Measurements from ENCODE around the gene GCNT4. TPM values are rescaled to one million over a fixed set of nuclear protein-coding genes. Genes with fewer than 3 reads are reported as not detected.

Gene GCNT4
- total and polyA plus RNA-seq, 8 donors, result 1.5 to 6.4 (median 2.8) TPM

GRCh38 chr5:75067434-75067833, 15.1 kb upstream of the GCNT4 start:
- Histone ChIP-seq H3K4me3 (no peak overlapping the region), H3K9me3 (no peaks in the 10 kb centered on the region), H3K27ac (no peak overlapping the region), H3K27me3 (no peaks in the 10 kb centered on the region), H3K4me1 (no peaks in the 10 kb centered on the region), H3K36me3 (no peaks in the 10 kb centered on the region)
- no peak for ATAC-seq
- DNase-seq, result no peak
- intact Hi-C loops (cut with DNase I), result no loop called here
- TF ChIP-seq CTCF (IDR thresholded peaks at IDR 0.05), result no peak
- no peak for FAIRE-seq
- WGBS, 2 donors, result 92 to 94% methylated on average over 3 of the region's 3 CpGs

GRCh38 chr5:75062925-75063531, 10.7 kb upstream of the GCNT4 start:
- no peaks in the 10 kb centered on the region for H3K36me3 ChIP-seq
- no peaks in the 10 kb centered on the region for H3K9me3 ChIP-seq
- ATAC-seq (no peak), DNase-seq (no peak), FAIRE-seq (no peak)
- 70 to 71% methylated on average over 2 of the region's 2 CpGs for WGBS, 2 donors
- H3K27me3 ChIP-seq, result no peaks in the 10 kb centered on the region
- H3K4me3 ChIP-seq, result no peak overlapping the region
- intact Hi-C loops (cut with DNase I), result no loop called here
- TF ChIP-seq CTCF (IDR thresholded peaks at IDR 0.05), result no peak
- H3K27ac ChIP-seq, result no peak overlapping the region
- no peaks in the 10 kb centered on the region for H3K4me1 ChIP-seq

- Histone ChIP-seq H3K4me3 (no peak overlapping the region), H3K36me3 (no peaks in the 10 kb centered on the region), H3K27me3 (no peaks in the 10 kb centered on the region), H3K27ac (no peak overlapping the region), H3K9me3 (no peaks in the 10 kb centered on the region), H3K4me1 (no peaks in the 10 kb centered on the region)
- 81 to 93% methylated on average over 4 of the region's 4 CpGs for WGBS, 2 donors
- DNase-seq (no peak), ATAC-seq (no peak), FAIRE-seq (no peak)
- TF ChIP-seq CTCF (IDR thresholded peaks at IDR 0.05), result no peak
- intact Hi-C loops (cut with DNase I), result no loop called here
Measured at GRCh38 chr5:75059912-75060545, 7.7 kb upstream of the GCNT4 start.

GRCh38 chr5:75058986-75059535, 6.7 kb upstream of the GCNT4 start:
- Histone ChIP-seq H3K27ac (no peak overlapping the region), H3K36me3 (no peaks in the 10 kb centered on the region), H3K27me3 (no peaks in the 10 kb centered on the region), H3K9me3 (no peaks in the 10 kb centered on the region), H3K4me1 (no peaks in the 10 kb centered on the region), H3K4me3 (no peak overlapping the region)
- intact Hi-C loops (cut with DNase I), result no loop called here
- DNase-seq (no peak), ATAC-seq (no peak), FAIRE-seq (no peak)
- no peak for TF ChIP-seq CTCF (IDR thresholded peaks at IDR 0.05)
- WGBS, 2 donors, result 88 to 92% methylated on average over 3 of the region's 3 CpGs

GRCh38 chr5:75057561-75057960, 5.2 kb upstream of the GCNT4 start:
- no peaks in the 10 kb centered on the region for H3K27me3 ChIP-seq
- H3K27ac ChIP-seq, result no peak overlapping the region
- WGBS, 2 donors, result 41 to 47% methylated on average over 2 of the region's 2 CpGs
- no peaks in the 10 kb centered on the region for H3K4me1 ChIP-seq
- no peak for TF ChIP-seq CTCF (IDR thresholded peaks at IDR 0.05)
- FAIRE-seq, result no peak
- no peak for DNase-seq
- H3K36me3 ChIP-seq, result no peaks in the 10 kb centered on the region
- intact Hi-C loops (cut with DNase I), result no loop called here
- no peak for ATAC-seq
- no peak overlapping the region for H3K4me3 ChIP-seq
- no peaks in the 10 kb centered on the region for H3K9me3 ChIP-seq

Data from pancreas (tissue), 10 donors.